GM04503 (cell line): ENCODE measurements around the gene ANKFY1.
"Not testable (repeated sequence)": the region's sequence is repeated elsewhere in the genome, so short reads cannot be mapped to it uniquely, and the experiment has no call there.

ENCODE experiments used
- DNase-seq: peaks from one replicate; pipeline ENCODE4 v3.0.0-alpha.2; 2012; ENCODE audit warnings: low read depth

The ANKFY1 gene

DNA sequence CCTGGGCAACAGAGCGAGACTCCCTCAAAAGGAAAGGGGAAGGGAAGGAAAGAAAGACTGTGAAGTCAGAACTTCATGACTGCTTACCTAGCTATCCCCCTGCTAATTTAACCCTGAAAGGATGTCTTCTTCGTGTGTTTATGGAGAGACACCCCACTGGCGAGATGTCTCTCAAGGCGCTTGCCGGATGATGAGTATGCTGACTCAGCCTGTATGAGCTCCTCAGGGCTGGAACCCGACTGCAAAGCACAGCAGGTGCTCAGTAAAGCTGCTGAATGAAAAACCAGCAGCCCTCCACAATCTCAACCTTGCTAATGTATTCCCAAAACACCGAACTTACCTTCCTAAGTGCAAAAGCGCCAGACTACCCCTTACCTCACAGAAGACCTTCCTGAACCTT, 2.3 kb downstream of the ANKFY1 start:
- no peak for DNase-seq

DNA sequence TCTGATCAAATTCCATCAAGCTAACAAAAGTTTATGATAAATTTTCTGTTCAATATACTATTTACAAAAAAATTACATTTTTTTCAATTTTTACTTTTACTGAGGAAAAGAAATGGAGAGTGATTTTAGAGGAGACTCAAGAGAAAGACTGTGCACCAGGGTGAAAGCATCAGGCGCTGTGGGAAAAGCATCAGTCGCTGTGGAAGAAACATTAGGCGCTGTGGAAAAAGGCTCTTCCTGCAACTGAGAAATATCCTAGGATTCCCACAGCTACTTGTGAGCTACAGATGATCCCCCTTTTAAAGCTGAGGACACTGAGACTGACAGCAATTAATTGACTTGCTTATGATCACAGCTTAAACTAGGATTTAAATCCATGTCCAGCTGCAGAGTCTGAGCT, 4.9 kb downstream of the ANKFY1 start:
- no peak for DNase-seq

GRCh38 chr17:4256952-4257351, 6.8 kb downstream of the ANKFY1 start:
- no peak for DNase-seq

GRCh38 chr17:4255271-4255670, 8.5 kb downstream of the ANKFY1 start:
- DNase-seq = not testable (repeated sequence)

- no peak for DNase-seq
These were observed 12.9 kb downstream of the ANKFY1 start for GRCh38 chr17:4250887-4251286.

DNA sequence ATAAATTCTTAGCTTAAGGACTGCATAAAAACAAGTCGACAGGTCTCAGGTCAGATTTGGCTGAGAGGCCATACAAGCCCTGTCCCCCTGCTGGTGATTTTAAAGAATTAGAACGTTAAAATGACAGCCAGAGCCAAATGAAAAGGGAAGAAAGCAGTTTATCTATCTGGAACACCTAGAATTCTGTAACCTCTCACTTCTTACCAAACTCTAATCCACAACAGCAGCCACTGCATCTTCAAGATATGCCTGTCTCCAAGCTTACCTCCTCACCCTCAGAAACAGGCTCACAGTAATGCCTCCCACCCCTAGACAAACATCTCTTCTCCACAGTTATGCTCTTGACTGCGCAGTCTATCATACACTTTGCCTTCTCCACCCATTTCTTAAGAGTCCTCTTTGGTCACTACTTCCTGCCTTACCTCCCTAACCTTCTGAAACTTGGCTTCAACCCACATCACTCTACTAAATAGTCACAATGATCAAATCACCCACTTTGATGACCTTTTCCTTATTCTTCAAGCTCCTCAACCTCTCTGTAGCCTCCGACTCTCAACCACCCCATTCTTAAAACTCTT, 14.2 kb downstream of the ANKFY1 start:
- no peak for DNase-seq

DNA sequence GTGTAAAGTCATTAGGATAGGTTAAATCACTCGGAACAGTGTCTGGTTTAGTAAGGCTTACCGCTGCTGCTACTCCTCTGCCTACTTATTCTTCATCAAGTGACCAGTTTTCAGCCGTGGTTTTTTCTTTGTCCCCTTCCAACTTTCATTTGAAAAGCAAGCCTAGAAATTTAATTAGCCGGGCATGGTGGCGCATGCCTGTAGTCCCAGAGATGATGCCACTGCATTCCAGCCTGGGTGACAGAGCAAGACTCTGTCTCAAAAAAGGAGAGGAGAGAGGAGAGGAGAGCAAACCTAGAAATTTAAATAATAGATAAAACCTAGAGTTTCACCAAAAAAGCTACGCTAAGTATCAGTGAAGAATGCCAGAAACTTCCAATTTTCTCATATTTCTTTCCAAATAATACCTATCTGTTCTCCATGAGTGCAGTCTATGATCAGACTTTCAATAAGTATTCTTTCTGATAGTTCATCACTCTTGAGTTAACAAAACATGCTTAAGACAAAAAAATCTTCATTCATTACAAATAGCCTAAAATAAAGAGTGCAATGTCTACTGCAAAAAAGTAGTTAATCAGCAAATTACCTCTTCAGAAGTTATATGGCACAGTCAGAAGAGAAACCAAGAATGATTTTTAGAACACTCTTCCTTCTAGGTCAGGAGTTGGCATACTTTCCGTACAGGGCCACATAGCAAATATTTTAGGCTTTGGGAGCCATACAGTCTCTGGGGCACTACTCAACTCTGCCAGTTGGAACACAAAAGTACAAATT, 15.1 kb downstream of the ANKFY1 start:
- DNase-seq = no peak

DNA sequence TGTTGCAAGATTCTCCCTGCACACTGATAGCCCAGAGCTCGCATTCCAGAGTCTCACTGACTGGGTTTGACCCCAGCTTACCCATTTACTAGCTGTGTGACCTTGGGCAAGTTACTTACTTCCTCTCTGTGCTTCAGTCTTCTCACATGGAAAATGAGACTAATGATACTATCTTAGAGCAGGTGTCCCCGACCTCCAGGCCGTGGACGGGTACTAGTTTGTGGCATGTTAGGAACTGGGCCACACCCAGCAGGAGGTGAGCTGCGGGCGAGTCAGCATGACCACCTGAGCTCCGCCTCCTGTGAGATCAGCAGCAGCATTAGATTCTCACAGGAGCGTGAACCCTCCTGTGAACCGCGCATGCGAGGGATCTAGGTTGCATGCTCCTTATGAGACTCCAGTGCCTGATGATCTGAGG, 15.8 kb downstream of the ANKFY1 start:
- DNase-seq = no peak

- DNase-seq = no peak
These were observed 16.3 kb downstream of the ANKFY1 start for GRCh38 chr17:4247361-4247970.

GRCh38 chr17:4246674-4247073, 17.1 kb downstream of the ANKFY1 start:
- DNase-seq = no peak

DNA sequence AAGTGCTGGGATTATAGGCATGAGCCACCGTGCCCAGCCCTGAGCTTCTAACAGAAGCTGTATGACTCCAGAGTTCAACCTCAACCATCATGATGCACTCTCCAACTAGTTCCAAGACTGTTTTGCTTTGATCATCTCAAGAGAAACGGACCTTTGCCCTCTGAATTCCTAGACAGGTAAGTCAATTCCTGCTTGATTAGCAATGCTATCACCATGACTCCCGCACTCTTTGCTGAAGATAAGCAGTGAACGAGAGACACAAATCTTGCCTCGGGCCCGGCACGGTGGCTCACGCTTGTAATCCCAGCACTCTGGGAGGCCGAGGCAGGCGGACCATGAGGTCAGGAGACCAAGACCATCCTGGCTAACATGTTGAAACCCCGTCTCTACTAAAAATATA, 22.2 kb downstream of the ANKFY1 start:
- no peak for DNase-seq

- no peak for DNase-seq
These were observed 27.3 kb downstream of the ANKFY1 start for GRCh38 chr17:4236456-4236855.

DNA sequence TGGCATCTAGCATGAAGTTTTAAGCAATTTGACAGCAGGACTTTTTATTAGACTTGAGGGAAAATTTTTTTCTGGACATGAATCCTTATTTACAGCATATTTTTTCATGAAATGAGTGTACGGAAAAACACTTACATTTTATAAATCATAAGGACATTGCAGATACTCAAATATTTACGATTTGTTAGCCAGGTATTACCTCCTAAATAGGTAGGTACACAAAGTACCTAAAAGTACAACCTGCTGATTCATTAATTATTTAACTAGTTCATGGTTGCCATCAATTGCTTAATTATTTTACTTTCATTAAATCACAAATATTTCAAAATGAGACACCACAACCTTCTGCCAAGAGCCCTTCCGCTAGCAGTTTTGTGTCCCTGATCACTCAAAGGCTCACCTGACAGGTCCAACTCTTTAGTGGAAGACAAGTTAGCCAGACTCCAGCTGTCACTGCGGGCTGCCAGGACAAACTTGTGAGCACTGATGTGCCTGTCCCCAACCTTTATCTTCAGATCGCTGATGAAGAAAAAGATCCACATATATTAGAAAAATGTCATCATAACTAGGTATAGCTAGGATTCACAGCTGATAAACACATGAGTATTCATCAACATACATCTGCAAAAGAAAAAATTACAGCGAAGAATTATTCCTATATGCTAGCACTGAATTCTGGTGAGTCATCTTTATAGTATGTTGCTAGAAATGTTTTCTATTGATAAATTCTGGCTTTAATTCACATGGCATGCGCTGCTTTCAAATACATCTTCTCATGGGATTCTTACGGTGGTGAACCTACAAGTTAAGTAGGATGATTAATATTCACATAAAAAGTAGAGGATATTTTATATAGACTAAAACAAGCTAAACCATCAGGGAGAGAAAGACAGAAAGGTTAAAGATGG, 28.2 kb downstream of the ANKFY1 start:
- no peak for DNase-seq

DNA sequence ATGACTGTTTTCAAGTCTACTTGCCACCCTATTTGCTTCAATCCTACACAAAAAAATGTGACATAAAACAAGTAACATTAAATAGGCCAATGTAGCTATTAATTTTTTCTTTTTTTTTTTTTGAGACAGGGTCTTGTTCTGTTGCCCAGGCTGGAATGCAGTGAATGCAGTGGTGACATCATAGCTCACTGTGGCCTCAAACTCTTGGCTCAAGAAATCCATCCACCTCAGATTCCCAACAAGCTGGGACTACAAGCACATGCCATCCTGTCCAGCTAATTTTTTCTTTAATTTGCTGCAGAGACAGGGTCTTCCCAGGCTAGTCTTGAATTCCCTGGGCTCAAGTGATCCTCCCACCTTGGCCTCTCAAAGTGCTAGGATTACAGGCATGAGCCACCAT, 29.4 kb downstream of the ANKFY1 start:
- no peak for DNase-seq

DNA sequence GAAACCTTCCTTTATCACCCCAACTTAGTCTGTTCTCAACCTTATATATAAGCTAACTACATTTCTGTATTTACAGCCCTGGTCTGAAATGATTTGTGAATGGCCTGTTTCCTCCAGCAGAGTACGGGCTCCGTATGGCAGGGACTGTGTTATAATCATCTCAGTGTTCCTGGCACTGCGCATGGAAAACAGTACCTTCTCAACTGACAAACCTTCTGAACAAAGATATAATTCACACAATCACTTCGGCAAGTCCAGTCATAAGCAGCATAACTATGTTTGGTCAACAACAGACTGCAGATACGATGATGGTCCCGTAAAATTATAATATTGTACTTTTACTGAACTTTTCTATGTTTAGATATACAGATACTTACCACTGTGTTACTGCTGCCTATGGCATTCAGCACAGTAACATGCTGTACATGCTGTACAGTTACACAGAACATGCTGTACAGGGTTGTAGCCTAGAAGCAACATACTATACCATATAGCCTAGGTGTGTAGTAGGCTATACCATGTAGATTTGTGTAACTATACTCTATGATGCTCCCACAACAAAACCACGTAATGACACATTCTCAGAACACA, 30.0 kb downstream of the ANKFY1 start:
- DNase-seq = no peak

DNA sequence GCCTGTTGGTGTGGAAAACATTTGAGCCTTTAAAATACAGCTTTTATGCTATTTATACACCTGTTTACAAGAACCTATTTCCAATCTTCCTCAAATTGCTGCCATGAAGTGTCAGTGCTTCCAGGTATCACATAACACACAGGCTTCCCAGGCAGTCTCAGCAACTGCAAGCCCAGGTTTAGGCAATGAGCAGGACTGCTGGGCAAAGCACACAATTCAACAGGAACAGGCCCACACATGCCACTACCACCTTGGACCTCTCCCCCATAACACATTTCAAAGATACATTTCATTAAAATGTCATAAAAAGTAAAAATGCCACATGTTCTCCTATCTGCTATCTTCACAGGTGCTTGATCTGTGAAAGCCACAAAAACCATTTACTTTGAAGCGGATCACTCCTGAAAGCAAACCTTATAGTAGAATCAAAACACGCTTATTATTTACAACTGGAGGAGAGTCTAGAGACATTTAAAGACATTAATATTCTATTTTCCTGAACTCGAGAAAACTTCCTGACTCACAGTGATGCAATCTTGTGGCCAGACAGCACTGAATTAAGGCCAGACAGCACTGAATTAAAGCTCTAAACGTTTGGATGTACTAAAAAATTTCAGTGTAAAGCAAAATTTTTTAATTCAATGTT, 31.5 kb downstream of the ANKFY1 start:
- peak; percentile 31 for DNase-seq

- peak; percentile 99 for DNase-seq
These were observed 33.9 kb downstream of the ANKFY1 start for GRCh38 chr17:4229627-4230541.

DNA sequence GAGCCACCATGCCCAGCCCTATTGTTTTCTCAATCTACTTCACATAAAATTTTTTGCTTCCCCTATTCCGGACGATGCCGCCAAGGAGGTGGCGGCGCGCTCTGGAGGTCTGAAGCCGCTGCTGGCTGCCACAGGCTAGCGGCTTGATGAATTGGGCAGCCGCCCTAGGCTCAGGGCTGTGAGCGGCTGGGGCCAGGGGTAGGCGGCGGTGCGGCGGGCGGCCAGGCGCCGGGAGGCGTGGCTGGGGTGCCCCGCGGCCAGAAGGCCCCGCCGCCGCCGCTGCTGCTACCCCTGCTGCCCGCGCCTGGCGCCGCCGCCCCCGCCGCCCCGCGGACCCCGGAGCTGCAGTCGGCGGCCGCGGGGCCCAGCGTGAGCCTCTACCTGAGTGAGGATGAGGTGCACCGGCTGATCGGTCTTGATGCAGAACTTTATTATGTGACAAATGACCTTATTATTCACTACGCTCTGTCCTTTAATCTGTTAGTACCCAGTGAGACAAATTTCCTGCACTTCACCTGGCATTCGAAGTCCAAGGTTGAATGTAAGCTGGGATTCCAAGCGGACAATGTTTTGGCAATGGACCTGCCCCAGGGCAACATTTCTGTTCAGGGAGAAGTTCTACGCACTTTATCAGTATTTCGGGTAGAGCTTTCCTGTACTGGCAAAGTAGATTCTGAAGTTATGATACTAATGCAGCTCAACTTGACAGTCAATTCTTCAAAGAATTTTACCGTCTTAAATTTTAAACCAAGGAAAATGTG, 41.7 kb downstream of the ANKFY1 start:
- DNase-seq = no peak

DNA sequence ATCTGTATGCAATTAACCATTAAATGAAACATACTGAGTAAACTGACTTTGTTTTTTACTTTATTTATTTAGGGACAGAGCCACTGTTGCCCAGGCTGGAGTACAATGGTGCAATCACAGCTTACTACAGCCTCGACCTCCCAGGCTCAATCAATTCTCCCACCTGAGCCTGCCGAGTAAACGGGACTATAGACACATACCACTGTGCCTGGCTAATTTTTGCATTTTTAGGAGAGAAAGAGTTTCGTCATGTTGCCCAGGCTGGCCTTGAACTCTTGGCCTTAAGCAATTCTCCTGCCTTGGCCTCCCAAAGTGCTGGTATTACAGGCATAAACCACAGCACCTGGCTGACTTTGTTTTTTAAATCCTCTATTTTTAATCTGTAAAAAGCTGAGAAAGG, 42.6 kb downstream of the ANKFY1 start:
- DNase-seq = no peak

DNA sequence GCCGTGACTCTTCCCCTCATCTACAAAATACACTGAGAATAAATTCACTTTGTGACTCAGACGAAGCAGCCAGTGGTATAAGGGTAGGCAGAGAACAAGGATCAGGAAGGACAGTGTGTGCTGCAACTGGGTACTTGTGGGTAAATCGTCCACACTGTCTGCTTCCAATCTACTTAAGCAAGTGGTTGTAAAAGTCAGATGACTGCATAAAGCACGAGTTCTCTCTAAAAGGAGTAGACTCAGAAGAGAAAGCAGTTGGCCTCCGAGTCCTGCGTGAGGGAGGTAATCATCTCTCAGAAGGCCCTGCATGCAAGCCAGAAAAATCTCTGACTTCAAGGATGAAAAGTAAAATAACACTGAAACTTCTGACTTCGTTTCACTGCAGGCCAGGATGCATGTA, 43.1 kb downstream of the ANKFY1 start:
- DNase-seq = no peak
